HepG2 (cell line): ENCODE results near the gene MDH2. TPM values are rescaled to one million over a fixed set of nuclear protein-coding genes. Genes with fewer than 3 reads are reported as not detected.

ENCODE experiments used
- ARNT2 ChIP-seq: sonication (generic); formaldehyde crosslinking; IDR thresholded peaks from 2 replicates; pipeline ENCODE4 v1.8.0; 2022; ENCODE audit warnings: mild to moderate bottlenecking, low read depth, missing genetic modification reagents, moderate library complexity
- E2F5 ChIP-seq: sonication (generic); formaldehyde crosslinking; conservative IDR thresholded peaks from 2 replicates; pipeline ENCODE4 v1.4.0; 2020; ENCODE audit warnings: missing genetic modification reagents
- EZH2 ChIP-seq: conservative IDR thresholded peaks from 2 replicates; pipeline ENCODE4 v1.6.1; 2012; ENCODE audit warnings: mild to moderate bottlenecking, low read depth, low read length, moderate library complexity
- MAF1 ChIP-seq: sonication (generic); formaldehyde crosslinking; IDR thresholded peaks from 2 replicates; pipeline ENCODE4 v1.5.0; 2020; ENCODE audit warnings: missing genetic modification reagents, borderline replicate concordance
- MYC ChIP-seq: sonication (generic); formaldehyde crosslinking; IDR thresholded peaks from 2 replicates; pipeline ENCODE4 v1.9.0; 2021; ENCODE audit warnings: missing genetic modification reagents, borderline replicate concordance
- SMARCE1 ChIP-seq: fragments of 450-650 bp; IDR thresholded peaks from 2 replicates; pipeline ENCODE4 v1.6.1; 2017; ENCODE audit warnings: borderline replicate concordance
- ZNF142 ChIP-seq: sonication (generic); formaldehyde crosslinking; IDR thresholded peaks from 2 replicates; pipeline ENCODE4 v1.4.0; 2020; ENCODE audit warnings: missing genetic modification reagents
- ZNF615 ChIP-seq: sonication (generic); formaldehyde crosslinking; IDR thresholded peaks from 2 replicates; pipeline ENCODE4 v1.5.0; 2020; ENCODE audit warnings: mild to moderate bottlenecking, missing genetic modification reagents, borderline replicate concordance
- ZNF619 ChIP-seq: sonication (generic); formaldehyde crosslinking; IDR thresholded peaks from 2 replicates; pipeline ENCODE4 v1.4.0; 2020; ENCODE audit warnings: mild to moderate bottlenecking, missing genetic modification reagents
- ZNF678 ChIP-seq: sonication (generic); formaldehyde crosslinking; IDR thresholded peaks from 2 replicates; pipeline ENCODE4 v1.4.0; 2020; ENCODE audit warnings: mild to moderate bottlenecking, missing genetic modification reagents
- ZNF710 ChIP-seq: sonication (generic); formaldehyde crosslinking; IDR thresholded peaks from 2 replicates; pipeline ENCODE4 v1.5.0; 2020; ENCODE audit warnings: mild to moderate bottlenecking, missing genetic modification reagents, borderline replicate concordance
- polyA plus RNA-seq, 8 experiments: library from polyadenylated mRNA; depleted of rRNA in 3 of 8; stranded (reverse) in 7 of 8; unstranded in 1 of 8; fragments of >200 nt; fragmentation: Illumina TruSeq in 4 of 8; extraction: Trizol in 4 of 8; gene quantifications; 2 replicates each; pipeline versions ENCODE4 v1.2.1 to v1.2.3, GENCODE V29; 2011 to 2016; ENCODE audit warnings: low read depth in 4 of 8, missing spikeins in 1 of 8, mixed read lengths in 1 of 8; ENCODE audit not compliant: insufficient read depth in 1 of 8
- total RNA-seq, 5 experiments: library from RNA; depleted of rRNA; stranded (reverse); fragments of >200 nt; fragmentation: Illumina TruSeq; extraction: Trizol; gene quantifications; 2 replicates each; pipeline ENCODE4 v1.2.3, GENCODE V29; 2016; ENCODE audit warnings: low read depth in 1 of 5

Gene MDH2
- total and polyA plus RNA-seq, 2 of the 13 experiments (the other 11 are each of a cell fraction or from before 2014, with no cell fraction given): 81.4 to 90.3 TPM

- no peak for TF ChIP-seq ZNF142 (CRISPR knock-in tag)
- no peak for TF ChIP-seq ZNF710 (CRISPR knock-in tag)
- no peak for TF ChIP-seq ZNF615 (CRISPR knock-in tag)
- no peak for TF ChIP-seq ZNF678
- no peak for TF ChIP-seq EZH2
- no peak for TF ChIP-seq ARNT2
- TF ChIP-seq E2F5 (CRISPR knock-in tag): no peak
- no peak for TF ChIP-seq MYC
- no peak for TF ChIP-seq MAF1 (CRISPR knock-in tag)
- no peak for TF ChIP-seq ZNF619
- TF ChIP-seq SMARCE1: no peak
Observed at GRCh38 chr7:76011442-76011861, 36.5 kb upstream of the MDH2 start (continued).
